8988T (cell line): Measurements from ENCODE around the gene FAIM2.

ENCODE experiments used
- DNase-seq: peaks from one replicate; pipeline ENCODE4 v3.0.0; 2011

FAIM2 gene

DNA sequence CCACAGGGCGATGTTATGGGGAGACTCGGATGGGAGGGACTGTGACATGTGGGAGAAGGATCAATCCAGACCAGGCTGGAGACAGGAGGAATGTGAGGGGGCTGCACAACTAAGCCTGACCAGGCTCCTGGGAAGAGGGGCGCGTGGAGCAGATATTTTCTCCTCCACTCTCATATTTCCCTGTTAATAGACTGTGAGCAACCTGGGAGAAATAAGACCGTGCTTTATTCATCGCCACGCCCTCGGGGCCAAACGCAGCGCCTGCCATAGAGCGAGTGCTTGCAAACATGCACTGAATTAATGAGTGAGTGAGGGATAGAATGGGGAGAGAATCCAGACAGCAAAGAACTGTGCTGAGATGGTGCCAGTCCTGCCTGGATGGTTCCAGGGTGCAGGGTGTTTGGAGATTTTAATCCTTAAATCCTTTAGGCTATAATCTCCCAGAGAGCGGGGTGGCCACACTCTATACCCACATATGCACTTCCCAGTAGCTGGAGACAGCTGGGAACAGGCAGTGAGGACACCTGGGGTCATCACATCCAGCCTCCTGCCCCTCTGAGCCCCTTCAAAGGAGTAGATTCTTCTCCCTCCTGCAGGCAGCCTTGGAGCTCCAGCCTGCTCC lies 13.6 kb upstream of the FAIM2 start:
- no peak for DNase-seq

DNA sequence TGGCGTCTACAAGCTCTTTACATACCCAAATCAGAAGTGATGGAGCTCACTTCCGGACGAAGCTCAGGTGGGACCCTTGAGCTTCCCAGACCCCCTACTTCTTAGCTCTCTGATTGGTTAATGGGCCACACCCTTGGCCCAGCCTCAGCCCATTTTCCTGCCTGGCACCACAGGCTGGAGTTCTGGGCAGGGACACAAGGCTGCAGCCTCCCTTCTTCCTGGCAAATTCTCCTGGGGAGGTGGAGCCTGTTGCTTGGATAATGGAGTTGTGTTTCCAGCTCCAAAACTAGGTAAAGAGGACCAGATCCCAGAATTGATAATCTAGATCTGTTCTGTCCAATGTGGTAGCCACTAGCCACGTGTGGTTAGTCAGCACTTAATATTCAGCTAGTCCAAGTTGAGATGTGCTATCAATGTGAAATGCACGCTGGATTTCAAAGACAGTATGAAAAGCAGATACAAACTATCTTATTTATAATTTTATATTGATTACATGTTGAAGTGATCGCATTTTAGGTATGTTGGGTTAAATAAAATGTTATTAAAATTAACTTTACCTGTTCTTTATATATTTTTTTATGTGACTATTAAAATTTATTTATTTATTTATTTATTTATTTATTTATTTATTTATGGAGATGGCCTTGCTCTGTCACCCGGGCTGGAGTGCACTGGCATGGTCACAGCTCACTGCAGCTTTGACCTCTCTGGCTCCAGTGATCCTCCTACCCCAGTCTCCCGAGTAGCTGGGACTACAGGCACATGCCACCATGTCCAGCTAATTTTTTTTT lies 12.6 kb upstream of the FAIM2 start:
- no peak for DNase-seq

DNA sequence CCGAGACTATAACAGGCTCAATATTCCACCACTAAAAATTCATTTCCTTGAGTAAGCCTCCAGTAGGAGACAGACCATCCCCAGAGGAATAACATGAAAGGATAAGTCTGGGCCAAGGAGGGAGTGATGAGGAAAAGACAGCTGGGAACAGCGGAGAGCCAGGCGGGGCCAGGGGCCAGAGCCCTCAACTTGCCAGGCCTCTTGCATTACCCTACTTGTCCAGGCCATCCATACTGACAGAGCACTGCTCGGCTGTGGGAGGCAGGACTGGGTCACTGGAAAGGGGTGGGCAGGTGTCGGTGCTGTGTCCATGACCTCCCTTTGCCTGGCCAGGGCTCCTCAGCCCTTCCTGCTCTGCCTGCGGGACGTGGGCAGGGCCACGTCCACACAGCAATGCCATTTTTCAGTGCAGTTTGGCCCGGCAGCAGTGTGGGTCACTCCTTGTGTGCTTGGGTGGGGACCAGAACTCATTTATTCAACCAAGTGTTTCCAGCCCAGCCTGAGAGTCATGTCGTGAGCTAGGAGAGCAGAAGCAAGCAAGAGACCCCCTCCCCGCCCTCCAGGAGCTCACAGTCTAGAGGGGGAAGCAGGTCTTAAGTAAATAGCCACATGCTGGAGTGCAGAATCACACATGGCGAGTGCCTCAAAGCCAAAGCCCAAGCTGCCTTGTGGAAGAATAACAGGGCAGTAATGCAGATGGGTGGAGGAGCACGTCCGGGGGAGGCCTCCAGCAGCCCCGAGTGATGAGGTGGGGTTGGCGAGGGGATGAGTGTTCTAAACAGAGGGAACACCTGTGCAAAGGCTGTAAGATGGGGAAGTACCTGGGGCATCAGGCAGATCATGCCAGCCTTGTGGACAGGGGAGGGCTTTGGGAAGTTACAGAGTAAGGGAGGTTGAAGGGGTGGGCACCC lies 8.9 kb upstream of the FAIM2 start:
- no peak for DNase-seq

GRCh38 chr12:49911213-49911605 lies 7.5 kb upstream of the FAIM2 start:
- no peak for DNase-seq

- DNase-seq, result no peak
Observed at GRCh38 chr12:49910331-49911212, 6.9 kb upstream of the FAIM2 start.

GRCh38 chr12:49909826-49910225 lies 6.1 kb upstream of the FAIM2 start:
- DNase-seq, result no peak

DNA sequence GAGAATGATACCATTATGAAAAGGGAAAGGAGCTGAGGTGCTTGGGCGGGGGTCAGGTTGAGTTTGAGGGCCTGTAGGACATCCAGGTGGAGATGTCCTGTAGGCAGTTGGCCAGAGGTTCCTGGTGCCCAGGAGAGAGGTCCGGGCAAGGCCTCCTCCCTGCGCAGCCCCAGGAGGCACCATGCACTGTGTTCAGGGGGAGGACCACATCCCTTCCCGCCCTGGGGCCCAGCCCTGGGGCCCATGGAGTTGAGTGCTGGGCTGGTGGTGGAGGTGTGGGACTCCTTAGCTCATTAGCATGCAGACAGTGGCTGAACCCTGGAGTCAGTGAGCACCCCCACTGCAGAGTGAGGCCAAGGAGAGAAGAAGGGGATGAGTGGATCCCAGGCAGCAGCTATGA lies 5.7 kb upstream of the FAIM2 start:
- no peak for DNase-seq

- DNase-seq, result no peak
Observed at GRCh38 chr12:49907352-49907751, 3.7 kb upstream of the FAIM2 start.

- no peak for DNase-seq
Observed at GRCh38 chr12:49905718-49906314, 2.1 kb upstream of the FAIM2 start.

DNA sequence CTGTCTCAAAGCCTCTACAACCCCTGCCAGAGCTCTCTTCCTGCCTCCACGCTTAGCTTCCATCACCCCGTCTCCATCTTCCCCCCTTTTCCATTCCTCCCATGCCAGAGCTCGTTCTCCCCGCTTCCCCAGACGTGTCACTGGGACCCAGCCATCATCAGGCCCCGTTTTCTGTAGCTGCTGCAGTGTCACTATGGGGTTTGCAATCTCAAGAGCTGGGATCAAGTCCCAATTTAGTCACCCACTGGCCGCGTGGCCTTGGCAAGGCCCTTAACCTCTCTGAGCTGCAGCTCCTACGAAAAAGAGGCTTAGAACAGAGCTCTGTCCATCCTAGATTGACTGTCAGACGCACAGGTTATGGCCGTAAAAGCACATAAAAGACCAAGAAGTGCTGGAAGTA lies 901 bp upstream of the FAIM2 start:
- DNase-seq, result no peak

DNA sequence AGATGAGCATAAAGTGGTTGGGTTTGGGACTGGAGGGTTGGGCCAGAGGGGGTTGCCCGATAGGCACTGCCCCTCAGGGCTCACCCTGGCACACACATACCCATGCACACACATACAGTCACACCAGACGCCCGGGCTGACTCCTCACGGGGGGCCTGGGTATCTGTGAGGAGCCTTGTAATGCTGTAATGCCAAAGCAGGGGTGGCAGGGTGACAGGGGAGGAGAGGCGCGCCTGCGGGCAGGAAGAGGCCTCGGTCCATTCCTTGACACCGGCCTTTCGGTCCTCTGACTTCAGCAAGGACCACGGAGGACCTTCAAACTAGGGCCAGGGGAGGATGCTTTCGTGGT lies 375 bp downstream of the FAIM2 start:
- no peak for DNase-seq

DNA sequence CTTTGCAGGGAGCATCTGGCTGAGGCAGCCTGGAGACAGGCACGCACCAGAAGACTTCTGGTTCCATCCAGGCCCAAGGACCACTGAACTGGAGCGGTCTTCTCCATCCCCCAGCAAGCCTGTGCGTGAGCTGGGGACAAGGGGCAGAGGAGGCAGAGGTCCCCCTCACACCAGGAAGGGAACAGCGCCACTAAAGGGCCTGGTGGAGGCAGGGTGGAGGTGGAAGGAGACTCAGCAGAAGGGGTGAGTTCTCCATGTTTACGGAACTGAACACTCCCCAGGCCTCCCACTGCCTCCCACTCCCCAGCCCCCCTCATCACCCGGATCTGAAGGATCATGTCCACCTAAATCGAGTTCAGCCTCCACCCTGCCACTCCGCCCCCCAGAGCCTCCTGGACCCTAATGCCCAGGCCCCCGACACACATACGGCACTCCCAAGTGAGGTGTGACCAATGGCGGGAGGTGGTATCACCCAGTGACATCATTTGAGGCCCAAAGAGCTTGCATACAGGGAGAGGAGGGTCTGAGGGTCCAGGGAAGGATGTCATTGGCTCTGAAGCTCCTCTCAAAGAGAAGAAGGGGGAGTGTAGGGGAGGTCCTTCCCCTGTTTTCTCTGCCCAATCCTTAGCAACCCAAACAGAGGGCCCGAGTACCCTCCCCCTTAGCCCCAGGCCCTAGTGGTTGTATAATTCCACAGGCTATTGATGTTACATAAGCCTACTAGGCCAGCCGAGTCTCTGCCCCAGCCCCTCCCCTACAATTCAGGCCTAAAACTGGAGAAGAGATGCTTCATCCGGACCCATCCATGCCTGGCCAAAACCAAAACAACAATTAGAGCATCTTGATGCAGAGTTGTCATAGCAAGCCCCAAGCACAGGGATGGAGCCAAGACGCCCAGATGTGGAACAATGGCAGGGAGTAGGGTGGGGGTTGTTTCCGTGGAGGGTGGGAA lies 1.0 kb downstream of the FAIM2 start:
- no peak for DNase-seq

GRCh38 chr12:49901986-49902385 lies 1.7 kb downstream of the FAIM2 start:
- no peak for DNase-seq

GRCh38 chr12:49901026-49901425 lies 2.7 kb downstream of the FAIM2 start:
- no peak for DNase-seq

- DNase-seq, result no peak
Observed at GRCh38 chr12:49900371-49900770, 3.3 kb downstream of the FAIM2 start.

DNA sequence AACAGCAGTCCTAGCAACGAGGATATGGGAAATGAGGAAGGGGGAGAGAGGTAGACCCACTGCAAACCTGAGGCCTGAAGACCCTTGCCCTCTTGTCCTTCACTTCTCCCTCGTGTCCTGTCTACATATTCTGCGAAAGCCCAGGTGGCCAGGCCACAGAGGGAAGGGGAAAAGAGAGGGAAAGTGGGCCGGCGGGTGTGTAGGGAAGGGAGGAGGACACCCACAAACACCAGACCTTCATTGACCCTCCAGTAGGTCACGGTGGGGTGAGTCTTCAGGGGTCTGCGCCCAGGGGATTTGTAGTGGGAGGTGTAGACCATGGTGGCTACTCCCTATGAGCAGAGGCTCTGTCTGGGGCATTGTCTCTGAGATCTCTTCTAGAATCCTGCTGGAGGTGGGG lies 3.8 kb downstream of the FAIM2 start:
- DNase-seq, result no peak

DNA sequence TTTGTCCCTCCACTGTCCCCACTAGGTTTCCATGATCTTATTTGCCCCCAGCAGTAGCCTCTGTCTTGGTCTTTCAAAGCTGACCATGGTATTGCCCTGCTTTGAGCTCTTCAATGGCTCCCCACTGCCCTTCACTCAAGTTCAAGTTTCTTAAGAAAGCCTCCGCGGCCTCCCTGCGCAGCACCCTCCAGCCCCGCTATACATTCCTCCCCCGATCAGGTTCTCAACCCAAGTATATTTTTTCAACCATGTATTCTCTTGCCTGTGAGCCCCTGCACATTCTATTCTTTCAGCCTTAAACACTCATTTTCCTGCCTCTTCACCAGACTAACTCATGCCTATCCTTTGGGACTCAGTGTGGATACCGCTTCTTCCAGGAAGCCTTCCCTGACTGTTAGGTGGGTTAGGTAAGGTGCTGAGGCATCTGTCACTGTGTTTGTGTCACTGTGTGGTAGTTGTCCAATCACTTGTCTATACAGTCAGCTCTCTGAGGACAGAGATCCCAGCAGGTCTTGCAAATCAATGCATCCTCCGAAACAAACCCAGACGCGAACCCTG lies 4.3 kb downstream of the FAIM2 start:
- no peak for DNase-seq

- no peak for DNase-seq
Observed at GRCh38 chr12:49897276-49897675, 6.4 kb downstream of the FAIM2 start.

GRCh38 chr12:49895773-49896172 lies 7.9 kb downstream of the FAIM2 start:
- no peak for DNase-seq

- no peak for DNase-seq
Observed at GRCh38 chr12:49894751-49895148, 8.9 kb downstream of the FAIM2 start.
